Left lobe of liver (tissue), 2 donors: ENCODE data around the gene DENND1A. TPM values are rescaled to one million over a fixed set of nuclear protein-coding genes. Genes with fewer than 3 reads are reported as not detected.

ENCODE experiments used
- ATAC-seq: fragments of 200-7000 bp; cut with Tn5 transposase; one replicate; pipeline ENCODE4 v1.9.1; 2020; ENCODE audit warnings: mild to moderate bottlenecking, moderate library complexity
- DNase-seq: peaks from one replicate; pipeline ENCODE4 v3.0.0-alpha.2; 2020; ENCODE audit warnings: low spot score
- total RNA-seq: library from RNA; stranded (reverse); gene quantifications from one replicate; pipeline ENCODE4 v1.2.1, GENCODE V29; 2021
- donor health status: DM: no; HTN: no; CAD: no; lungs with moderate emphysema.
- donor health status: DM: no; HTN: yes; CAD: no.

Gene DENND1A
- total RNA-seq, 1 donor from 2014 or later, result 15.5 TPM

DNA sequence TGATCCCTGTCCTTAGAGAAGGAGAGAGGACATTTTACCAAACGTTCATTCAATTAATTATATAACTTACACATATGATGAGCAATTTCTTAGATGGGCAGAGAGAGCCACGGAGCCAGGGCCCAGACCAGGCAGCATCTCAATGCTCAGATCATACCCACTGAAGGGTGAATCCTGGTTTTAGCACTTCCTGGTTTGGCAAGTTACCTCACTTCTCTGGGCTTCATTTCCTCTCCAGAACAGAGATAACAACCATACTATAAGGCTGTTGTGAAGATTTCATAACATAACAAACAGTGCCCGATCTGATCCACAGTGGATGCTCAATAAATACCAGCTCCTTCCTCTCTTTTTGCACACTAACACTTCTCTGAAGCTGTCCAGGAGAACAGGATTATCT, 271.1 kb downstream of the DENND1A start:
- DNase-seq (no peak), ATAC-seq (no peak)

DNA sequence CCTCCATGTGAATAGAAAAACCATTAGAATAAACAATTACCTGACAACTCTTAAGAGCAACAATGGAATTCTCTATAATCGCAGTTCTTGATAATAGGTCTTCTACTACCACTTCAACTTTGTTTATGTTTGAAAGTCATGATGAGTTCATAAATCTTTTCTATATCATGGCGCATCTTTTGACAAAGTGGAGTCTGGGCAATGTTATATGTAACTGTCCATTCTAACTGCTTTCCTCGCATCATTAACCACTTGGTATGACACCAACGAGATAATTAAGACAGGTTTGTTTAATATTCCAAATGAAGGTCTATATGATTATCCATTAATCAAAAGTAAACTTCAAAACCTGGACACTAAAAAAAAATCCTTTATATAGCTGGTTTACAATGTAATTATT, 272.0 kb downstream of the DENND1A start:
- DNase-seq, result no peak

DNA sequence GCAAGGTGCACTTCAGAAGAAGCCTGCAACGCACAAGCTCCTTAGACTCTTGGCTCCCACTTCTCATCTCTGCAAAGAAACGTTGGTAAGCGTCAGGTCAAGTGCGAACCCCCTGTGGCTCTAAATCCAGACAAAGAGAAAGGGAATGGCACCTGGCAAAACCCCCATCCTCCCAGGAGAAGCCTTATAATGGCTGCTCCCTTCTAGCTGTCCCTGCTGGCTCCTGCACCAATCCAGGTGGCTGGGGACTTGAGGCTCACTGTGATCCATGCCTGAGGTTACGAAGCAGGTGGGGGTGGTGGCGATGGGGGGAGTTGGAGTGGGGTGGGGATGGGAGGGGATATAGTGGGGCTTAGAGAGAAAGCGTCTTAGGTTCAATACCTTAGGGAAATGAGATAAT, 272.8 kb downstream of the DENND1A start:
- no peak for ATAC-seq
- no peak for DNase-seq

More for the DNA sequence above, 272.0 kb downstream of the DENND1A start:
- no peak for ATAC-seq

DNA sequence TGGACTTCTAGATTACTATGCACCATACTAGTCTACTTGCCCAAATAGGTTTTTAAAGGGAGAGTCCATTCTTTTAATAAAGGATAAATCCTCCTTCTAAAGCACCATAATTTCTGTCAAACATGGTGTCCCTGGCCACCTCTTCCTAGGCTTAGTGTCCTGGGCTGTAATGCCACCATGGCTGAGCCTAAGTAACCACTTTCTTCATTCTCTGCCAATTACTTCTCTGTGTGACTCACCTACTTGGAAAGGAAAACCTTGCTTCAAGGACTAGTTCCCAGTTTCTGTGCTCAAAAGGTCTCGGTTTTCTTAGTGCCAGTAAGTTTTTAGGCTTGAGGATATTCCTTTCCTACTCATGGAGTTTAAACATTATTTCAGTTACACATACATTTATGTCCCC, 273.4 kb downstream of the DENND1A start:
- no peak for ATAC-seq

DNA sequence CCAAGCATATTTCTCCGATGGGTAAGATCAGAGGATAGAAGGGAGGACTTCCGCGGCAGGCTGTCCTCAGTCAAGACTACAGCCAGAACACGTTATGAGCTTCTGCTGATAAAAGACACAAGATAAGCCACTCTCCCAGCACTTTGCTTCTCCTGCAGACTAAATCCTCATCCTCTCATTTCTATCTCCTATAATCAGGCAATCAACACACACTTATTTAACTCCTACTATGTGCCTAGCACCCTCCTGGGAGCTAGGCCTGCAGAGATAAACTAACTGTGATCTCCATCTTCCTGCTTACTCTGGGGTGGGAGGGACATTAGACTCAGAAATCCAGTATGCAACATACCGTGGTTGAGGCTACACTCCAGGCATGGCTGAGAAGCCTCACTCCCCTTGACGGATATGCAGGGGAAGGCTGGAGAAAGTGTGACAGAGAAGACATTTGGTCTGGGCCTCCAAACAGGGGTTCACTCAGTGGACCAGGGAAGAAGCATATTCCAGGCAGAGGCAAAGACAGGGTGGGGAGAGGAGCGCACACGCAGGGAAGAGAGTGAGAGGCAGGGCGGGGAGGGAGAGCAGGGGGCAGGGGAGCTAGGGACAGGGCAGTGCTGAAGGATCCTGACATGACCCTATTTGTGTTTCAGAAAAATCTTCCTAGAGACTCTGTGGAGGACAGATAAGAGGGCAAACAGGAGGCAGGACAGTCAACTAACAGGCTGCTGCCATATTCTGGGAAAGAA, 274.1 kb downstream of the DENND1A start:
- ATAC-seq, result no peak
- DNase-seq, result no peak

More for the DNA sequence above, 273.4 kb downstream of the DENND1A start:
- DNase-seq, result no peak

DNA sequence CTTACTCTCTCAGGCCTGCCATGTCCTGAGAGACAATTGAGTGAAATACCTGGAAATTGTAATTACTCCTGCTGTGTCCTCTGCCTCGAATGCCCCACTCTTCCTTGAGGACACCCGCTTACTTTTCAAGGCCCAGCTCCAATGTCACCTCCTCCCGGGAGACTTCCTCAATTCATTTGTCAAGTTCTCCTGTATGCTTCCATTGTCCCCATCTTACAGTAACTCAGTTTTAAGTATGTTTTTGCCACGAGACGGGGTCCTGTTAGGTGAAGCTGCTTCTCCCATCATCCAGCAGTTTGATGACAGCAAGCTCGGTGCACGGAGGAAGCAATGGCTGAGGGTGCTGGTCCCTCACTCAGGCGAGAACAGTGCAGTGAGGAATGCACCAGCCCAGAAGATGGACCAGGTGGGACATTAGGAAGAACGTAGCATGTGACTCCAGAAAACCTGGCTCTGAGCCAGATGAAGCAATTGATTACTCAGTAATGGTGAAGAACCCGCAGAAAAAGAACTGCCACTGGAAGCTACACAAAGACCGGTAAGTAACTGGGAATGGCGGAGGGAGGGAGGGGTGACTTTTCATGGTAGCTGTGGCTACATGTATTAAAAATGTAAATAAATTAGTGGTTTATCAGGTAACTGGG, 274.8 kb downstream of the DENND1A start:
- DNase-seq (no peak), ATAC-seq (no peak)

DNA sequence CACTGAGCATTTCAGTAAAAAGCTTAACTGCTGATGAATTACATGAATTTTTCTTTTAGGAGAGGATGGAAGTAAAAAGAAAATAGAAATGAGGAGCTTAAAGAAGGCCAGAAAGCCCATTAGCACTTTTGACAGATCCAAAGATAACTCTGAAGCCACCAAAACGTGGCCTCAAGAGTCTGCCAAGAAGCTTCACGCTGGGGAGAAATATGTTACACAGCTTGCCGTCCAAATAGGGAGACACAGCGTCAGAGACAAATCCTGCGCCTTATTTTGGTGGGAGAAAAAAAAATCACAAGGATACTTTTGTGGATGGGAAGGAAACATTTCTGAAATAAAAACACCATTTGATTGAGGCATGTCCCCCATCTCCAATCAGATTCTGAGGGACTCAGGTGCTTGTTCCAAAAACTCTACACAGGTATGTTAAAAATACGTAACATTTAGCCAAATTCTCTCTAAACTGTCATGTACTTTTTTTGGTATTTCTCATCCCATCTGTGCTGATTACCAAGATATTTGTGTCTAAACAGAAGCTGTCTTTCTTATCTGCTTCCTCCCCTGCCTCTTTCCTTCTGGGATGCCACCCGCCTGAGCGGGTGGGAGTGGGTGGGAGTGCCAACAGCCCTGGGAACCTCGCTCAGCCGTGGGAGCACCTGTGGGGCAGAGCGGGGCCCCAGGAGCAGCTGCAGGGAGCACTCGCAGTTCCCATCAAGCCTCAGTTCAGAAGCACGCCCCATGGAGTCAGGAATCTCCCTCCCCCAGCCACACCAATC, 275.5 kb downstream of the DENND1A start:
- ATAC-seq, result no peak
- DNase-seq, result no peak

DNA sequence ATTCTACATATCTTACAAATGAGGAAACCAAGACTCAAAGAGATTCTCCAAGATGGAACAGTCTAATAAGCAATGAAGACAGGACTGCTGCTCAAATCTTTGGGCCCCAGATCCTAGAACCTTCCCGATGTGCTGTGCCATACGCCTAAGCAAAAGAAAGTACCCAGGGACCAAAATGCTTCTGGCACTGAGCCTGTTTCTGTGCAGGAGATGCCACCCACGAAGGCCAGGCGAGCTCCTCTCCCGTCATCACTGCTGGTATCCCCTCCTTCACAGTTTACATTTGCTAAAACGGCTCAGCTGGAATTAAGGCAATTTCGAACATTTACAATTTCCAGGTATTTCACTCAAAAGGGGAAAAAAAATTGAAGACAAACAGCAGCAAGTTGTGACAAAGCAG, 277.5 kb downstream of the DENND1A start:
- no peak for DNase-seq
- ATAC-seq, result no peak

DNA sequence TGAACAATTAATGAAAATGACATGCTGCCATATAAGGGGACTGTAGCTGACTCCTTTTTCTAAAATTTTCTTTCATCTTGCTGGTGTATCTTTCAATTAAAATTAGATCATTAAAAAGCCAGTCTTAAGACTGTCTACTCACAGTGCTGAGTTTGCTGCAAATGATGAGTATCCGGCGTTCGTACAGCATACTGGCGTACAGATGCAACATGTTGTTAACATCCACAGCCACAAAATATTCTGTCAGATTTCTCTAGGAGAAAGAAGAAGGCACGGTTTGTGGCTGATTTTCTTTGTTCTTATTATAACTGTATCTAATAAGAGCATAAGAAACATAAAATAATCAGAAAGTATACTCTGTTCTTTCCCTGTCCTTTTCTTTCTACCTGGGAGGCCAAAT, 278.1 kb downstream of the DENND1A start:
- DNase-seq (no peak), ATAC-seq (no peak)

DNA sequence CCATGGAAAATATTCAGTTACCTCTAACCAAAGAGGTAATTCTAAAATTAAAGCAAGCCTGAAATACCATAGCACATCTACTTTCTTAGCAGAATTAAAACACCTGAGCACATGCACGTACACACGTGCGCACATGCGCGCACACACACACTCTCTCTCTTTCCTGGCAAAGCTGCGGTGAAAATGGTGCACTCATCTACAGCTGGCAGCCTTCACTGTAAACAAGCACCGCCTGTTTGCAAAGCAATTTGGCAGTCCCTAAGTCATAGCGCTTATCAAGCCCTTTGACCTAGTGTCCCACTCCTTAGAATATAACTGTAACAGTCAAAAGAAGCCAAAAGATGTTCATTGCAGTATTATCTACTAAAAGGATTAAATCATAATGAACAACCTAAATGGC, 278.7 kb downstream of the DENND1A start:
- DNase-seq (peak; percentile 82), ATAC-seq (peak; percentile 90)

DNA sequence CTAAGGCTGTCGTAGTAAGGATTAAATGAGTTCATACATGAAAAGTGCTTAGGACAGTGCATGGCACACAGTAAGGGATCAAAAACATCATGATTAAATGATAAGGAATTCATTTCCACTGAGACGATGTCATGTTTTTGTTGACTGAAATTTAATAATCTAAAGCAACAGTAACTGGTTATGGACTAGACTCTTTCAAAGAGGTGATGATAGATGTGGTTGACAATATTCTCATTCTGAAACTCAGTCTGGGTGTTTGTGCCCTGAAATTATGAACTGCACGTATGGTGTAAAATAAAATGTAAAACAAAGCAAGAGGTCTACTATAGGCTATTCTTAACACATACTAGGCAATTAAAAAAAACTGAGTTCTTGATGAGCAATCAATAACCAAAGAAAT, 280.0 kb downstream of the DENND1A start:
- no peak for ATAC-seq

DNA sequence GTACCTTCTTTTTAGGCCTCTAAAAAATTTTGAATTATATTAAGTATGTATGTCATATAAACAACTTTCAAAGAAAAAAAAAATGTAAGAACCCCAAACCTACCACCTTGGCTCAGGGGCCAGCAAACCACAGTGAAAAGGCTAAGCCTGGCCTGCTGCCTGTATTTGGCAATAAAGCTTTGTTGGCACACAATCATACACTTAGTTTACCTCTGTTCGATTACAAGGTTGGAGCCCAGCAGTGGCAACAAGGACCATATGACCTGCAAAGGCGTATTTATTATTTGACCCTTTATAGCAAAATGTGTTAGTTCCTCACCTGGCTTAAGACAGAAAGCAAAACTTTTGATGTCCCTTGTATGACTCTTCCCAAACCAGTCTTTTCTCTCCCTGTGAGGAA, 282.8 kb downstream of the DENND1A start:
- peak; percentile 67 for DNase-seq
- peak; percentile 85 for ATAC-seq

More for the DNA sequence above, 280.0 kb downstream of the DENND1A start:
- DNase-seq, result no peak

DNA sequence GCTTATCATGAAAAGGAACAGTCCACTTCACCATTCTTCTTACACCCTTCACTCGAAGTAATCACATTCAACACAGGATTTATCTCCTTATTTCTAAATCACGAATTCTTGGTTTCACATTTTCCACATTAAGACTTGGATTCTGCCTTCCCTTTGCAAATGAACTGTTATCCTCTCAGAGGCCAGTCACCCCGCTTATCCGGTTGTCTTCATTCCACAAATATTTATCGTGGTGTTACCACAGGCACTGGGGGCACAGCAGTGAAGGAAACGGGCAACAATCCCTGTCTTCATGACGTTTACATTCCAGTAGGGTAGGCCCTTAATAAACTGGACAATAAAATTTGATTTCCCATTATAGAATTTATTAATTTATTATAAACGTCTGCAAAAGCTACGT, 284.2 kb downstream of the DENND1A start:
- DNase-seq, result no peak
- ATAC-seq, result no peak

DNA sequence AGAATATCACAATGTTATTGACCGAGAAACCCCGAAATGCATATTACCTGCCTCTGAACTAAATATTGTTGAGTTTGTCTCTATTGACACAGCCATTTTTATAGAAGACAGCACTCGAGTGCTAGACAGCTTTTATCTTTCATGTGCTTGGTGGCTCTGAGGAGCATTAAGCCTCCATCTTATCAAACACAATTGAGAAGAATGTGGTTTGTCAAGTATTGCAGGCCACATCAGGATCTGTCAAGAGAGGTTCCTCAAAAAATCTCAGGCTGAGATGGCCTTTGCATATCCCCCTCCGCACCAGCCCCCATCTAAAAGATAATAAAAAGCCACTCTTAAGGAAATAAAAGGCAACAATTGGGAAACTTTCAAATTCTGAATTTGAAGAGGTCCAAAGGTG, 284.8 kb downstream of the DENND1A start:
- ATAC-seq (no peak), DNase-seq (no peak)

DNA sequence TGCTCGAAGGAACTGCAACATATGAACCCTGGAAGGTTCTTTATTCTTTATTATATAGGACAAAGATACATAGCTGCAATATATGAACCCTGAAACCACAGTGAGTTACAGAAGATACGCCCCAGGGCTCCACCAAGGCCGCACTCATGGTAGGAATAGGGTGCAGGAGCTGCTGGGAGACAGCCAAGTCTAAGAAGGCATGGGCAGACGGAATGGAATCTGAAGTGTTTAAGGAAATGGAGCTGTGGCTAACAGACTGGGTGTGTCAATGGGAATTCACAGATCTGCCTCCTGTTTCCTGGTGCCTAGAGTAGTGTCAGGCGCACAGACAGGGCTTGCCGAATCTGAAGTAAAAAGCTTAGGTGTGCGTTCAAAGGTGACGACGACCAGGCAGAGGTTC, 286.4 kb downstream of the DENND1A start:
- ATAC-seq, result no peak
- no peak for DNase-seq

DNA sequence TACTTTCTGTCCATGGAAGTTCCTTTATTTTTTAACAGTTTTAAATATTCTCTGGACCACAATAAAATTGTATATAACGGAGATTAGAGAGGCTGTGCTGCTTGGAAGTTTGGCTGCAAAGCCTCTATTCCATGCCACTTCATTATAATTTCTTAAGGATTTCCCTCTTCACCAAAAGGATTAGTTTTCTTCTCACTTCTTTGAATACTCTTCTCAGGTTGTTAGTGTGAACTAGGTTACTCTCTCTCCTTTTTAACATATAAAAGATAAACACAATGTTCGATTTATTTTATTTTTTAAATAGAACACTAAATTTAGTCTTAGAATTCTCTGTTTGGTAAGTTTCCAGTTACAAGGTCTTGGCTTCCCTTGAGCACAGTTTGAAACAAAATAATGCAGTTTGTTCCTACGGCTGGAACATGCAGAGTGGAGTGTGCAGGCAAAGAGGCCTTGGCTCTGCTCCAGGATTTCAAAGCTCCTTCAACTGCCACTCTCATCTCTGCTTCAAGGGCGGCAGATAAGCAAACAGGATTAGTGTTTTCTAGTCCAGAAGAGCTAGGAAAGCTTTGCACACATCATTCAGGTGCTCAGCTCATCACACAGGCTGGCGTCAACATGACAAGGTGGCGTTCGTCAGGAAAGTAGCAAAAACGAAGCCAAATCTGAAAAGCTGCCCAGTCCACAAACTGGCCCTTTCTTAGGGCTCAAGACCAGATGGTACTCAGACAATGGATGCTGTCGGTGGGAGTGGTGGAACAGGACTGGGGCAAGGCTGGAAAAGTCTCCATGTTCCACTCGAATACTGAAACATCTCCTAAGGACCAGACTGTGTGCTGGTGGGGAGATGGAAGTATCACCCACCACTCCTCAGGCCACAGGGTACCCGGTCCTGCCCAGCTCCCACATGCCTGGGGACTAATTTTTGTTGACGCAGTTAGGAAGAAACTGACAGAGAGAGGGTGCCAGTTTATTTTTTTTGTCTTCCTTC, 287.3 kb downstream of the DENND1A start:
- ATAC-seq (no peak), DNase-seq (no peak)

DNA sequence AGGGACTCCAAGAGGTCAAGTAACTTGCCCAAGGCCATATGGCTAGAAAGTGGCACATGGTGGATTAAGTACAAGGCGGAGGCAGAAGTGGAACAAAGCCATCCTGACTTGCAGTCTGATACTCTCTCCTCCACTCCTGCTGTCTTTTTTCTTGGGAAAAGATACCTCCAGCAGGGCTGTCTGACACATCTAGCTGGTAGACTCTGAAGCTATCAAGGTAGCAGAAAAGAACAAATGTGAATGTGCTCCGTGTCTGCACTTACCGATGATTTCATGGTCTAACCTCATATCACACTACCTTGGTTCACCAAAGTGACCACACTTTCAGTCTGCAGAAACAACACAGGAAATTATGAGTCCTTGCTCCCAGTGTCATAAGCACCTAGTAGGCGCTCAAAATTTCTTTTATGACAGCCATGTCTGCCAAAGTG, 289.1 kb downstream of the DENND1A start:
- ATAC-seq (no peak), DNase-seq (no peak)

DNA sequence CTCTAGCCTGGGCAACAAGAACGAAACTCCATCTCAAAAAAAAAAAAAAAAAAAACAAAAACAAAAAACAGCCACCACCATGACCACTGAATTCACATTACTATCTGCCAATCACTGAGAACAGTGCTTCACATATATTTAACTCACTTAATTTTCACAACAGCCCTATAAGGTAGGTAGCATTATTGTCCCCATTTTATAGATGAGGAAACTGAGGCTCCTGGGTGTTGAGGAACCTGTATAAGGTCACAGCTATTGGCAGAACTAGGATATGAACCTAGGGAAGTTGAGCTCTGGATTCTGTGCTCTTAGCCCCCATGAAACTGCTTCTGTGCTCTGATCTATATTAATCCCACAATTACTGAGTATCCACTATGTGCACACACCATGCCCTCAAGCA, 290.2 kb downstream of the DENND1A start:
- ATAC-seq (no peak), DNase-seq (no peak)

DNA sequence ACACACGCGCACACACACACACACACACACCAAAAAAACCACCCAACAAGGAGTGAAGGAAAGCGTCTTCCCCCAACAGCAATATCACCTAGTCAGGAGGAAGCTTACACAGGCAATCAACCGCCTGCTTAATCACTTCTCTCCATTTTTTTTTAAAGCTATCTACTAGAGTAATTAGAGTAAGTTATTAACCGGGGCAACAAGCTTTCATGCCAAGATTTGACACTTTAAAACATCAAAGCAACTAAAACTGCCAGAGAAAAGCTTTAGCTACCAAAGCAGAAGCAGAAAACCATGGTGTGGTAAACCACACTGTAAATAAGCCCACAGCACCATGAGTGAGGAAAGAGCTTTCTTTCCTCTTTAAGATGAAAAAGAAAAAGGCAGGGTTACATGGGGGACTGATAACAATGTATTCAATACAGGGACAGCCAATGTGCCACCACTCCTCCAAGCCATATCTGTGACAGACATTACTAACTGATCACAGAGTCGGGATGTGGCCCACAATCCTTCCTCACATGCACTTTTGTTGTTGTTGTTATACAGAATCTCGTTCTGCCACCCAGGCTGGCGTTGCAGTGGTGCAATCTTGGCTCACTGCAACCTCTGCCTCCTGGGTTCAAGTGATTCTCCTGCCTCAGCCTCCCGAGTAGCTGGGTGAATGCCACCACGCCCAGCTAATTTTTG, 291.8 kb downstream of the DENND1A start:
- DNase-seq (no peak), ATAC-seq (no peak)

DNA sequence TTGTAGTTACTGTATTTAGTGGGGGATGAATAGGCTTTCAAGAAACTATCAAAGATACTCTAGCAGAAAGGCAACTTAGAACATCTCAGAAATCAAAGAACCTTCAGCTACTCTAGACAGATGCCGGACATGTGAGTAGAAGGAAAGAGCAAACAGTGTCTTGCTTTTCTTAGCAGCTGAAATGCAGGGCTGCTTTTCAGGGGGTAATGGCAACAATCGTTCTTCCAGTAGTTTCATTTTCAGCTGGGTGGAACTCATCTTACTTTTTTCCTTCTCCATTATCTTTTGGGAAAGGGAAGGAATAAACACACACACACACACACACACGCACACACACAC, 292.4 kb downstream of the DENND1A start:
- ATAC-seq (no peak), DNase-seq (no peak)
